ENCODE data around the gene FOSL1. TPM values are rescaled to one million over a fixed set of nuclear protein-coding genes. Genes with fewer than 3 reads are reported as not detected.

FOSL1 gene
- total and polyA plus RNA-seq, 2 of the 13 experiments (the other 11 are each of a cell fraction or from before 2014, with no cell fraction given) = 4.0 to 4.1 TPM

GRCh38 chr11:65857853-65858680 is 42.1 kb downstream of the FOSL1 start, which contains the start of gene CFL1 (continued):
- no peak for TF ChIP-seq ZHX1 (CRISPR knock-in tag; IDR thresholded peaks at IDR 0.05; ENCODE audit: low read depth)
- TF ChIP-seq, protein P1, sequence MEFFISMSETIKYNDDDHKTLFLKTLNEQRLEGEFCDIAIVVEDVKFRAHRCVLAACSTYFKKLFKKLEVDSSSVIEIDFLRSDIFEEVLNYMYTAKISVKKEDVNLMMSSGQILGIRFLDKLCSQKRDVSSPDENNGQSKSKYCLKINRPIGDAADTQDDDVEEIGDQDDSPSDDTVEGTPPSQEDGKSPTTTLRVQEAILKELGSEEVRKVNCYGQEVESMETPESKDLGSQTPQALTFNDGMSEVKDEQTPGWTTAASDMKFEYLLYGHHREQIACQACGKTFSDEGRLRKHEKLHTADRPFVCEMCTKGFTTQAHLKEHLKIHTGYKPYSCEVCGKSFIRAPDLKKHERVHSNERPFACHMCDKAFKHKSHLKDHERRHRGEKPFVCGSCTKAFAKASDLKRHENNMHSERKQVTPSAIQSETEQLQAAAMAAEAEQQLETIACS (CRISPR knock-in tag; IDR thresholded peaks at IDR 0.05) = peak; percentile 35; the same call in 1 of the 2 replicates
- peak; percentile 36; the same call in 1 of the 2 replicates for TF ChIP-seq ZHX2 (IDR thresholded peaks at IDR 0.05; ENCODE audit: low read depth)
- TF ChIP-seq ZHX2 (CRISPR knock-in tag; IDR thresholded peaks at IDR 0.05; ENCODE audit: borderline replicate concordance) = no peak
- TF ChIP-seq GABPB1 (CRISPR knock-in tag; IDR thresholded peaks at IDR 0.05) = peak; percentile 97
- TF ChIP-seq NFE2 (CRISPR knock-in tag; IDR thresholded peaks at IDR 0.05) = no peak
- TF ChIP-seq TCF12 (IDR thresholded peaks at IDR 0.05) = no peak
- TF ChIP-seq TCF12 (CRISPR knock-in tag; IDR thresholded peaks at IDR 0.05) = peak; percentile 94
- peak; percentile 29; the same call in 1 of the 2 replicates for TF ChIP-seq ARNT2 (CRISPR knock-in tag; IDR thresholded peaks at IDR 0.05; ENCODE audit: low read depth)
- peak; percentile 88; the same call in 1 of the 2 replicates for TF ChIP-seq ARID4A (CRISPR knock-in tag; IDR thresholded peaks at IDR 0.05; ENCODE audit: borderline replicate concordance)
- peak; percentile 15; the same call in 1 of the 2 replicates for TF ChIP-seq ISL2 (CRISPR knock-in tag; IDR thresholded peaks at IDR 0.05)
- TF ChIP-seq, protein P2, sequence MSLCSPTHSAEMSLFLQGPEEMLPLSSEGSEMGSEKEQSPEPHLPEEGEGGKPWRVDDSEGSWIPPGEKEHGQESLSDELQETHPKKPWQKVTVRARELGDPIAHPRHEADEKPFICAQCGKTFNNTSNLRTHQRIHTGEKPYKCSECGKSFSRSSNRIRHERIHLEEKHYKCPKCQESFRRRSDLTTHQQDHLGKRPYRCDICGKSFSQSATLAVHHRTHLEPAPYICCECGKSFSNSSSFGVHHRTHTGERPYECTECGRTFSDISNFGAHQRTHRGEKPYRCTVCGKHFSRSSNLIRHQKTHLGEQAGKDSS (CRISPR knock-in tag; IDR thresholded peaks at IDR 0.05; ENCODE audit: borderline replicate concordance, low read depth) = peak; percentile 87; the same call in 1 of the 2 replicates
